ENCODE results near the gene CCDC195.

The CCDC195 gene

GRCh38 chr2:224716201-224716600, at the start of gene CCDC195:
Gene CCDC195, minus strand, starts transcription at chr2:224716365. Its CDS starts 0 bp downstream, at chr2:224716365.
- no peak for DNase-seq (ENCODE audit: low read depth in 2 of 2)

- no peak for DNase-seq (ENCODE audit: low read depth in 2 of 2)
Measured at GRCh38 chr2:224764565-224765236, 48.5 kb upstream of the CCDC195 start.

- DNase-seq (ENCODE audit: low read depth in 2 of 2): no peak
Measured at GRCh38 chr2:224757934-224758548, 41.9 kb upstream of the CCDC195 start.

- DNase-seq (ENCODE audit: low read depth in 2 of 2): no peak
Measured at GRCh38 chr2:224753743-224754540, 37.8 kb upstream of the CCDC195 start.

- no peak for DNase-seq (ENCODE audit: low read depth in 2 of 2)
Measured at GRCh38 chr2:224751996-224752698, 36.0 kb upstream of the CCDC195 start.

GRCh38 chr2:224749136-224749535, 33.0 kb upstream of the CCDC195 start:
- DNase-seq (ENCODE audit: low read depth in 2 of 2): no peak

GRCh38 chr2:224747765-224748164, 31.6 kb upstream of the CCDC195 start:
- no peak for DNase-seq (ENCODE audit: low read depth in 2 of 2)

GRCh38 chr2:224736227-224736626, 20.1 kb upstream of the CCDC195 start:
- DNase-seq (ENCODE audit: low read depth in 2 of 2): no peak

GRCh38 chr2:224734949-224735348, 18.8 kb upstream of the CCDC195 start:
- DNase-seq (ENCODE audit: low read depth in 2 of 2): no peak

- no peak for DNase-seq (ENCODE audit: low read depth in 2 of 2)
Measured at GRCh38 chr2:224731665-224732064, 15.5 kb upstream of the CCDC195 start.

- no peak for DNase-seq (ENCODE audit: low read depth in 2 of 2)
Measured at GRCh38 chr2:224729435-224729834, 13.3 kb upstream of the CCDC195 start.

GRCh38 chr2:224724331-224724730, 8.2 kb upstream of the CCDC195 start:
- no peak for DNase-seq (ENCODE audit: low read depth in 2 of 2)

- no peak for DNase-seq (ENCODE audit: low read depth in 2 of 2)
Measured at GRCh38 chr2:224723586-224724217, 7.5 kb upstream of the CCDC195 start.

- DNase-seq (ENCODE audit: low read depth in 2 of 2): no peak
Measured at GRCh38 chr2:224722770-224723169, 6.6 kb upstream of the CCDC195 start.

- DNase-seq (ENCODE audit: low read depth in 2 of 2): no peak
Measured at GRCh38 chr2:224722250-224722649, 6.1 kb upstream of the CCDC195 start.

GRCh38 chr2:224716921-224717320, 756 bp upstream of the CCDC195 start:
- no peak for DNase-seq (ENCODE audit: low read depth in 2 of 2)

- DNase-seq (ENCODE audit: low read depth in 2 of 2): no peak
Measured at GRCh38 chr2:224711859-224712665, 4.1 kb downstream of the CCDC195 start.

GRCh38 chr2:224711381-224711780, 4.8 kb downstream of the CCDC195 start:
- DNase-seq (ENCODE audit: low read depth in 2 of 2): no peak

GRCh38 chr2:224709301-224709700, 6.9 kb downstream of the CCDC195 start:
- DNase-seq (ENCODE audit: low read depth in 2 of 2): no peak

GRCh38 chr2:224694502-224694901, 21.7 kb downstream of the CCDC195 start:
- DNase-seq (ENCODE audit: low read depth in 2 of 2): no peak

GRCh38 chr2:224691563-224691962, 24.6 kb downstream of the CCDC195 start:
- DNase-seq (ENCODE audit: low read depth in 2 of 2): no peak

Data from stimulated activated CD8-positive, alpha-beta memory T cell treated with anti-CD3 and anti-CD28 coated beads, Interleukin-2, amount 100 ng/mL, for 1 hour (primary cell).